HepG2 (cell line): ENCODE results near the gene RGS14. TPM values are rescaled to one million over a fixed set of nuclear protein-coding genes. Genes with fewer than 3 reads are reported as not detected.

Experiments used
- AGO1 ChIP-seq: fragments of 200-400 bp; formaldehyde crosslinking; IDR thresholded peaks from 2 replicates; pipeline ENCODE4 v1.6.1; 2017; ENCODE audit warnings: mild to moderate bottlenecking, low read depth, low read length, moderate library complexity; ENCODE audit not compliant: poor library complexity, severe bottlenecking
- AKAP8 ChIP-seq: sonication (generic); formaldehyde crosslinking; IDR thresholded peaks from 2 replicates; pipeline ENCODE4 v1.5.1; 2020; ENCODE audit warnings: mild to moderate bottlenecking, missing genetic modification reagents
- CREB1 ChIP-seq, 2 experiments: fragments of 450-650 bp in 1 of 2; IDR thresholded peaks; 2 replicates each; pipeline ENCODE4 v1.6.1; 2016 to 2017; ENCODE audit warnings: control low read depth in 1 of 2, mild to moderate bottlenecking in 1 of 2, missing compliant biosample characterization in 1 of 2, missing genetic modification characterization in 1 of 2
- EEA1 ChIP-seq: sonication (generic); formaldehyde crosslinking; IDR thresholded peaks from 2 replicates; pipeline ENCODE4 v1.5.1; 2020; ENCODE audit warnings: mild to moderate bottlenecking, missing genetic modification reagents, borderline replicate concordance
- HOMEZ ChIP-seq: IDR thresholded peaks from 2 replicates; pipeline ENCODE4 v1.6.1; 2016; ENCODE audit warnings: low read depth
- KLF16 ChIP-seq, 2 experiments: sonication (generic) in 1 of 2; formaldehyde crosslinking in 1 of 2; IDR thresholded peaks; 2 replicates each; pipeline versions ENCODE4 v1.6.1 to v1.8.0; 2016 to 2023; ENCODE audit warnings: missing genetic modification reagents in 2 of 2, missing compliant biosample characterization in 1 of 2
- SIX1 ChIP-seq: sonication (generic); formaldehyde crosslinking; IDR thresholded peaks from 2 replicates; pipeline ENCODE4 v1.4.0; 2020; ENCODE audit warnings: missing genetic modification reagents, borderline replicate concordance
- ZNF205 ChIP-seq: IDR thresholded peaks from 2 replicates; pipeline ENCODE4 v1.6.1; 2018; ENCODE audit warnings: missing biosample characterization, missing genetic modification reagents
- ZNF318 ChIP-seq: sonication (generic); formaldehyde crosslinking; IDR thresholded peaks from 2 replicates; pipeline ENCODE4 v1.4.0; 2020; ENCODE audit warnings: mild to moderate bottlenecking, missing genetic modification reagents
- ZNF564 ChIP-seq: sonication (generic); formaldehyde crosslinking; IDR thresholded peaks from 2 replicates; pipeline ENCODE4 v1.8.1; 2023; ENCODE audit warnings: mild to moderate bottlenecking, missing genetic modification reagents
- ZNF7 ChIP-seq: IDR thresholded peaks from 2 replicates; pipeline ENCODE4 v1.6.1; 2016; ENCODE audit warnings: missing biosample characterization, missing genetic modification reagents
- ZNF770 ChIP-seq: sonication (generic); formaldehyde crosslinking; IDR thresholded peaks from 2 replicates; pipeline ENCODE4 v1.5.0; 2020; ENCODE audit warnings: mild to moderate bottlenecking, missing genetic modification reagents
- ZNF782 ChIP-seq: sonication (generic); formaldehyde crosslinking; IDR thresholded peaks from 2 replicates; pipeline ENCODE4 v1.4.0; 2020; ENCODE audit warnings: missing genetic modification reagents, mild to moderate bottlenecking, borderline replicate concordance
- ZSCAN20 ChIP-seq: sonication (generic); formaldehyde crosslinking; IDR thresholded peaks from 2 replicates; pipeline ENCODE4 v1.4.0; 2020; ENCODE audit warnings: missing genetic modification reagents, mild to moderate bottlenecking, borderline replicate concordance
- ZSCAN22 ChIP-seq: sonication (generic); formaldehyde crosslinking; IDR thresholded peaks from 2 replicates; pipeline ENCODE4 v1.4.0; 2020; ENCODE audit warnings: mild to moderate bottlenecking, missing genetic modification reagents
- polyA plus RNA-seq, 8 experiments: library from polyadenylated mRNA; depleted of rRNA in 3 of 8; stranded (reverse) in 7 of 8; unstranded in 1 of 8; fragments of >200 nt; fragmentation: Illumina TruSeq in 4 of 8; extraction: Trizol in 4 of 8; gene quantifications; 2 replicates each; pipeline versions ENCODE4 v1.2.1 to v1.2.3, GENCODE V29; 2011 to 2016; ENCODE audit warnings: low read depth in 4 of 8, missing spikeins in 1 of 8, mixed read lengths in 1 of 8; ENCODE audit not compliant: insufficient read depth in 1 of 8
- total RNA-seq, 5 experiments: library from RNA; depleted of rRNA; stranded (reverse); fragments of >200 nt; fragmentation: Illumina TruSeq; extraction: Trizol; gene quantifications; 2 replicates each; pipeline ENCODE4 v1.2.3, GENCODE V29; 2016; ENCODE audit warnings: low read depth in 1 of 5

The RGS14 gene
- total and polyA plus RNA-seq, 2 of the 13 experiments (the other 11 are each of a cell fraction or from before 2014, with no cell fraction given): 11.1 to 17.2 TPM

DNA sequence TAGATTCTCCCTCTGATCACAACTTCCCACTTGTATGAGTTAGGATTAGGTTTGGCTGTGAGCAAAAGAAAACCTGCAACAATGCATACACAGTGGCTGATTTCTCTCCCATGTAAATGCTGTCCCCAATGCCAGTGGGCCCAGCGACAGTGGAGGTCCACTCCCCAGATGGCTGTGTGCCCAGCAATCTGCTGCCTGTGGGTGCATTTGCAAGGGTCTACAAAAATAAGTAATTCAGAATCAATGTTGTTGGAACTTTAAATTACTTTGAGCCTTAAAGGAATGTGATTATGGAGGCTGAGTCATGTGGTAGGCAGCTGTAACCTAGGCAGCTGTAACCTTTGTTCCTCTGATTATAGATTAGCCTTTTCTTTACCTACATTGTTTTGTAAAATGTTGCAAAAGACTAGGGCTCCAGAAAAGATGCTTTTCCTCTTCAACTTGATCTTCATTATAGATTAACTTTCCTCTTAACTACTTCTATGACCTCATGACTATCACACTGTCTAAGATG lies 31.8 kb upstream of the RGS14 start (continued):
- TF ChIP-seq KLF16 (CRISPR knock-in tag; IDR thresholded peaks at IDR 0.05) (peak in 1 of 2 experiments; percentile 71; a peak in 2 of 4 replicates), ZSCAN22 (CRISPR knock-in tag) (no peak), ZNF318 (CRISPR knock-in tag) (no peak), EEA1 (CRISPR knock-in tag) (no peak), CREB1 (IDR thresholded peaks at IDR 0.05) (no peak), CREB1 (CRISPR knock-in tag; IDR thresholded peaks at IDR 0.05) (peak; percentile 30; the same call in 1 of the 2 replicates), HOMEZ (CRISPR knock-in tag) (no peak; the same call in 1 of the 2 replicates), ZNF564 (CRISPR knock-in tag) (no peak), ZNF7 (CRISPR knock-in tag) (no peak), ZSCAN20 (CRISPR knock-in tag) (no peak), ZNF205 (CRISPR knock-in tag) (no peak), ZNF770 (CRISPR knock-in tag) (0 out of 2 replicates have a peak, but pooled peaks have one; percentile 3), AKAP8 (CRISPR knock-in tag) (no peak), ZNF782 (CRISPR knock-in tag) (no peak), SIX1 (CRISPR knock-in tag) (no peak), AGO1 (no peak)
